DND-41 (cell line): ENCODE results near the gene OVAAL.

Source experiments
- EZH2 ChIP-seq: IDR thresholded peaks from 3 replicates; pipeline ENCODE4 v1.6.1; 2012; ENCODE audit warnings: borderline replicate concordance, low read depth, mild to moderate bottlenecking, moderate library complexity, low read length, inconsistent platforms; ENCODE audit not compliant: severe bottlenecking
- TF ChIP-seq, protein P1 (sequence below): IDR thresholded peaks from 2 replicates; pipeline ENCODE4 v1.5.1; 2012; ENCODE audit warnings: borderline replicate concordance, low read length, moderate library complexity, mild to moderate bottlenecking; ENCODE audit not compliant: poor library complexity, severe bottlenecking; ENCODE audit errors: extremely low read depth

GRCh38 chr1:180521474-180522212, 37.1 kb upstream of the OVAAL start:
- TF ChIP-seq, protein P1, sequence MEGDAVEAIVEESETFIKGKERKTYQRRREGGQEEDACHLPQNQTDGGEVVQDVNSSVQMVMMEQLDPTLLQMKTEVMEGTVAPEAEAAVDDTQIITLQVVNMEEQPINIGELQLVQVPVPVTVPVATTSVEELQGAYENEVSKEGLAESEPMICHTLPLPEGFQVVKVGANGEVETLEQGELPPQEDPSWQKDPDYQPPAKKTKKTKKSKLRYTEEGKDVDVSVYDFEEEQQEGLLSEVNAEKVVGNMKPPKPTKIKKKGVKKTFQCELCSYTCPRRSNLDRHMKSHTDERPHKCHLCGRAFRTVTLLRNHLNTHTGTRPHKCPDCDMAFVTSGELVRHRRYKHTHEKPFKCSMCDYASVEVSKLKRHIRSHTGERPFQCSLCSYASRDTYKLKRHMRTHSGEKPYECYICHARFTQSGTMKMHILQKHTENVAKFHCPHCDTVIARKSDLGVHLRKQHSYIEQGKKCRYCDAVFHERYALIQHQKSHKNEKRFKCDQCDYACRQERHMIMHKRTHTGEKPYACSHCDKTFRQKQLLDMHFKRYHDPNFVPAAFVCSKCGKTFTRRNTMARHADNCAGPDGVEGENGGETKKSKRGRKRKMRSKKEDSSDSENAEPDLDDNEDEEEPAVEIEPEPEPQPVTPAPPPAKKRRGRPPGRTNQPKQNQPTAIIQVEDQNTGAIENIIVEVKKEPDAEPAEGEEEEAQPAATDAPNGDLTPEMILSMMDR, result no peak
- TF ChIP-seq EZH2, result no peak
